Left forelimb (tissue), 1 donor: ENCODE results near the gene USP22.

Source experiments
- DNase-seq: peaks from one replicate; pipeline ENCODE4 v3.0.0-alpha.2; 2018; ENCODE audit warnings: low spot score

The USP22 gene

DNA sequence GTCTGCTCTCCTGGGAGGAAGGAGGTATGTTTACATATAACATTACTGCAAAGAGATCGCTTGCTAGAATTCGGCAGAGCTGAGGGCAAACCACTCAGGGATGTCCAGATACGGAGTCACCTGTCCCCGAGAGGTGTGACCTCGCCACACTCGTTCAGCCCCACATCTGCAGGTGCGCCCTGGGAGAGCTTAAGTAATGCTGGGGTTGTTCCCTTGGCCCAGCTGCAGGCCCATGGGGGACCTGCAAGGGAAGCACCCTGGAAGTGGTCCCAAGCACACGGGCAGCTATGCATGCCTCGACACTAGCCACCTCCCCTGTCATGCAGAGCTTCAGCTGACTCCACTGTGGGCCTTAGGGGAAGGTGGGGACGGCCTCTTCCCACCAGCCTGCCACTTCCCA lies 22.2 kb downstream of the USP22 start:
- DNase-seq, result no peak

DNA sequence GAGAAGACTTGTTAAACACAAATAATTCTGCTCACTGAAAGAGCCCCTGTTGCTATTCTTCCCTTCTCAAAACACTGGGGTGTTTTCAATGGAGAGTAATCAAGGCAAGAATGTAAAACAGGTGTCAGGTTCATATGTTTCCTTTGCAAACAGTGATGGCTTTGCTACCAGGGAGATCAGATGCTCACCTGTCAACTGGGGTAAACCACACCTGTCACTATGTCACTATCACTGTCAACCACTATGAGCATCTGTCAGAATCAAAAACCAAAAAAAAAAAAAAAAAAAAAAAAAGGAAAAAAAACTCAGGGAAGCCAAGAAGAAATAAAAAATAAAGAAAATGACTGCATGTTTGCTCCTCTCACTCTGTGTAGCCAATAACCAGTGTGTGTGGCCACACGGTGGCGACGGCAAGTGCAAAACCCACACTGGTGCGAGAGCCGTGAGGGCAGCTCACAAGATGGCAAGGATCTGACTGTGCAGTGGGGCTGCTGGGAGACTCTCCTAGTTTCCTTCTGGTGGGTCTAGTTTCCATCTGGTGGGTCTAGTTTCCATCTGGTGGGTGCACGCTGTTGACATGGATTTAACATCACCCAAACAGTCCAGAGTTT lies 22.7 kb downstream of the USP22 start:
- no peak for DNase-seq

DNA sequence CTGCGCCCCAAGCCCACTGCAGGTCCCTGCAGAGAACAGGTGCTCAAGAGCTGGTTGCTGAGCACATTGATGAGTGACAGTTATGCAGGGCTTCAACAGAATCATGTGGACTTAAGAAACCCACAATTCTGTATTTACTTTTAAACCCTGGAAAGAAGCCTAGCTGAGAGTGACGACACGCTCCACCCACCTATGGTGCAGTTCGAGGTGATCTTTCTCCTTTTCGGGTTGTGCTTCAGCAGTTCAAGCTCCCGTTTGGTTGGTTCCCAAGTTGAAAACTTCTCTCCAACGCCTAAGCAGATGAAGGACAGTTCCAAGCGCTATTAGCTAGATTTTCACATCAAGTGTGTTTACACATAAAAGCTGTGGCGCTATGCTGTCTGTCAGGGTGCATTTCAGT lies 23.9 kb downstream of the USP22 start:
- DNase-seq, result no peak

DNA sequence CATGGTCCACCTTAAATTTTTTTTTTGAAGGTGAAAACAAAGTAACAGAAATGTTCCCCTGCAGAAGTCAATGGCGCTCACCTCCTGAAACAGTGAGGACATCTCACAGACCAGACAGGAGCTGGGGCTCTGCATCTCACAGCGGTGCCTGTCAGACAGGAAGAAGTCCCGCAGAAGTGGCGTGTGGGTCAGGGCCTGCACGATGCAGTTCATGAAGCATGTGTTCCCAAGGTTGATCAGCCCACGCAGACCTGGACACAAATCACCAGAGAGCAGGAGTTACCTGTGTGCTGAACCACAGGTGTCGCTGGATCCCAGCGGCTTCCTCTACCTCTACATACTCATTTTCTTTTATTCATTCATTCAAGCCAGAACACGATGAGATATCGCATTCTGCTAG lies 24.9 kb downstream of the USP22 start:
- DNase-seq, result no peak

DNA sequence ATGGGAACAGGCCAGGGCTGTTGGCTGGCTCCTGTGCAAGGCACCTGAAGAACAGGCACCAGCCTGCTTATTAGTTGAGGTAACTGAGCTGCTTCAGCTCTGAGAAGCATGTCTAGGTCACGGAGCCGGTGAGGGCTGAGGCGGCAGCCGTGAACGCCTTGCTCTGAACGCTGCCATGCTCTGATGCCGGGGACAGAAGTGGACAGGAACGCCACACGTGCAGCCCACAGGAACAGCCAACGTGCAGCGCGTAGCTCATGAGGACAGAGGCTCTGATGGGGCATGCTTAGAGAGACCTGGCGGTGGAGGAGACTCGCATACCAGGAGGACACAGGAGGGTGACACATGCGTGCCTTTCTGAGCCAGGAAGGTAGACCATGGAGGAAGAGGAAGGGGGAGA lies 25.6 kb downstream of the USP22 start:
- no peak for DNase-seq

DNA sequence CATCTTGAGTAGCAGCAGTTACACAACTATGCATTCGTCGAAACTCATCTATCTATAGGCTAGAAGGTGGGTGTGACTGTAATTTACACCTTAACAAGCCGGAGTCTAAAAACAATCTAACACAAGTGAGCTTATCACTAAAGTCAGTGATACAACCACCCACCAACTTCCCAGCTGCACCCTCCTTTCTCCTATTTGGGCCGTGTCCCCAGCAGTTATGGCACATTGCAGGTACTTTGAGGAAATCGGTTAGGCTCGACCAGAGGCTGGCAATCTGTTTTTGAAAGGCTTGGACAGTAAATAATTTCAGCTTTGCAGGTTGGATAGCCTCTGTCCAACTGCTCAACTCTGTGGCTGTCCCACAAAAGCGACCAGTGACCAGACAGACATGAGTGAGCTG lies 26.0 kb downstream of the USP22 start:
- DNase-seq, result no peak

DNA sequence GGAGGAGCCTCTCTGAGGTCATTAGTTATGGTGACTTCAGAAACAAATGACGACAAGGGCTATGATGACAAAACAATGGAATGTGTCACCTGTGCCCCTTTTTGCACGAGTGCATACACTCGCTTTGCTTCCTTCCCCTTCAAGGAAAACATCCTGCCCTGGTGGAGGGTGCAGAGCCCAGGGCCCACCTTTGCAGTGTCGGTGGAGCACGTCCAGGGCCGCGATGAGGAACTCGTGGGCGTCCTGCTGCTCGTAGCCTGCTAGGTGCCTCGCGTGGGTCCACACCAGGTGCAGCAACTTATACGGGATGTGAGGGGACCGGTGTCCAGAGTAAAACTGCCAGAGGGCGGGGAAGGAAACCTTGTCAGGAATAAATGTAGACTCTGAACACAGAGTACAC lies 27.2 kb downstream of the USP22 start:
- DNase-seq, result no peak

DNA sequence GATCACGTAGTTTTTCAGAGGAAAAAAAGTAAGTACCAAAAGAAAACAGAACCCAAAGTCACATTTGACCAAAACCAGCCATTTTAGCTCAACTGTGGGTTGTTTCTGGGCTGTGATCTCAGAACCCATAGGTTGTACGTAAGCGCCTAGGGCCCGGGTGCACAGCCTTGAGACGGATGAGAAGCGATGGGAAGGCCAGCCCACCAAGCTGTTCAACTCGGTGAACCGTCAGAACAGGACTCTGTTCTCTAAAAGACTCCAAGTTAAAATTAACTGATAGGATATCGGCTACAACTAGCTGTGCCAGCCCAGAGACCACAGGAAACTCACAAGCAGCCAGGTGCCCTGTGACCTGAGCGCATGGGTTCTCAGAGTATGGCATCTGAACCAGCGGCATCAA lies 28.3 kb downstream of the USP22 start:
- no peak for DNase-seq

DNA sequence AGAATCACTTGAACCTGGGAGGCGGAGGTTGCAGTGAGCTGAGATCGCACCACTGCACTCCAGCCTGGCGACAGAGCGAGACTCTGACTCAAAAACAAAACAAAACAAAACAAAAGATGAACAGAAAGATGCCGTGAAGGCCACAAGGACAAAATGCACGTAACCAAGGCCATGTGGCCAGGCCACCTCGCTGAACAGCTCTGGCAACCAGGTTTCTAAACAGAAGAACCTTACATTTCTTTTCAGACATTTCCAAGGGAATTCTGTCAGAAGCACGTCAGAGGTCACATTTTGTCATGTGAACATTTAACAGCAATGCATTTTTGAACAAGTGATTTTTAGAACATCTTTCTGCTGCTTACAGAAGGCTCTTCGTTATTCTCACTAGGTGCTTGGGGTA lies 28.8 kb downstream of the USP22 start:
- no peak for DNase-seq

DNA sequence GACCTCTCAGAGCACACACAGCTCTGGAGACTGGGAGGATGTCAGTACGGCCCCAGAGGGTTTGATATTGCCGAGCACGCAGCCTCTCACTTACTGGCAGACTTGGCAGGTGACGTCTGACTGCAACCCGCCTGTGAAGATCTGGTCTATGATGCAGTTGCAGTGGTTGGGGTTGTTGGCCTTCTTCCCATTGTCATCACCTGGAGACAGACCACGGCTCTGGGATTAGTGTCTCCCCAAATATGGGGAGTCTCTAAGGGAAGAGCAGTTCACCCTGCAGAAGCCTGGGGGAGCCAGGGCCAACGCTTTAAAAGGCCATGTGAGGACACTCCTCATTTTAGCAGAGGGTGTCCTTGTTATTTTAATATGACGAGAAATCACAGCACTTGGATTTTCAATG lies 30.1 kb downstream of the USP22 start:
- DNase-seq, result no peak

DNA sequence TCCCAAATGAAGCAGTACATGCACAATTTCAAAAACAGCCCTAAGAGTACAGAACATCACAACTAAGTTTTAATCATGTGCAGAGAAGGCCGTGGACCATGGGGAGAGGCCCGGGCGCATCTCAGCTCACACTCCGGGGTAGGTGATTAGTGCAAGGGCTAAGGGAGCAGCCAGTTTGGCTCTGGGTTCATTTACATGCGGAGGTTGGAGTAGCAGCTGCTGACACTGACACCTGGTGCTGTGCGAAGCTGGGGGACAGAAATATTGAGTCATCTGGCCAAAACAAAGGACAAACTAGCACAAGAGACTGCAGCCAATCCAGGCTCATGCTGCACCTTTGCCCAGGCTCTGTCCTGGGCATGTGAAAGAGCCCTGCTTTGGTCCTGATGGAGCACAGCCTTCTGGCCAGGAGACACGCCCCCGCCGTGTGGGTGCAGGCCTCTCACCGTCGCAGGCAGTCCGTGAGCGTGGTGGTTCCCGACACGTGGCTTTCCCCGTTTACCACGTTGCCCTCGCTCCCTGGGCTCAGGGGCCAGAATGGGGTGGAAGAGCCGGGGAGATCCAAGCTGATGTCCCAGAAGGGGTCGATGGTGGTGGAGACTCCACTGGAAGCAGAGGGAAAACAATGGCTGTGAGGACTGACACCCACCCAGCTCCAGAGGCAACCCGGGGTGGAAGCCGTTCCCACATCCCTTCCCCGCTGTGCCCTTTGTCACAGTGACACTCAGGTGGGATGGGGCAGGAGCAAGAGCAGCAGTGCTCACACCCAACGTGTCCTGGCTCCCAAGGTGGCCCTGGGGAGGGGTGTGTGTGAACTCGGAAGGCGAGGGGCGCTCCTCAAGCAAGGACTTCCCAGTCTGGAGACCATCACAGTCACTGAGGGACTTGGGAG lies 31.9 kb downstream of the USP22 start:
- DNase-seq, result no peak

DNA sequence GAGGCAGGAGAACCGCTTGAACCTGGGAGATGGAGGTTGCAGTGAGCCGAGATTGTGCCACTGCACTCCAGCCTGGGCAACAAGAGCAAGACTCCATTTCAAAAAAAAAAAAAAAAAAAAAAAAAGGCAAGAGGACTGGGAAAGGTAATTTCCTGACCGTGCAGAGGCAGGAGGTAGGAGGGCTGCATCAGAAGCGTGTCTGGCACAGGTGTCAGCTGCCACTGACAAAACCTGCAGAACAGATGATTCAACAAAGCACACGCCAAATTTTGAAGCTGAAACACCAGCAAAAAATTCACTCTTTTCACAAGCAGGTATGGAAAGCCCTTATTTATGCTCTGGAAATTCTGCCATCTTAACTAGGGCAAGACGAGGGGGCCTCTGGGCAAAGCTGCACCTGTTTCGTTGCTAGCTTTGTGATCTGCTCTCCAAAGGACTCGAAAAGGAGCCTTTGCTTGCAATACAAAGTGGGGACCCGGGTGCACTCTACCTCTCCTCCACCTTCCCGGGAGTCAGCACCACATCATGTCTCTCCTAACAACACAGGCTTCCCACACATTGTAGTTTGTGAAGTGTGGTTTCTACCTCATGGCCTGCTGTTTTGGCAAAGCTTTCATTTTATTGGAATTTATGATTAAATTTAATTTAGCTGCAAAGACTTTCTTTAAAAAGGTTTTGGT lies 33.7 kb downstream of the USP22 start:
- DNase-seq, result no peak

DNA sequence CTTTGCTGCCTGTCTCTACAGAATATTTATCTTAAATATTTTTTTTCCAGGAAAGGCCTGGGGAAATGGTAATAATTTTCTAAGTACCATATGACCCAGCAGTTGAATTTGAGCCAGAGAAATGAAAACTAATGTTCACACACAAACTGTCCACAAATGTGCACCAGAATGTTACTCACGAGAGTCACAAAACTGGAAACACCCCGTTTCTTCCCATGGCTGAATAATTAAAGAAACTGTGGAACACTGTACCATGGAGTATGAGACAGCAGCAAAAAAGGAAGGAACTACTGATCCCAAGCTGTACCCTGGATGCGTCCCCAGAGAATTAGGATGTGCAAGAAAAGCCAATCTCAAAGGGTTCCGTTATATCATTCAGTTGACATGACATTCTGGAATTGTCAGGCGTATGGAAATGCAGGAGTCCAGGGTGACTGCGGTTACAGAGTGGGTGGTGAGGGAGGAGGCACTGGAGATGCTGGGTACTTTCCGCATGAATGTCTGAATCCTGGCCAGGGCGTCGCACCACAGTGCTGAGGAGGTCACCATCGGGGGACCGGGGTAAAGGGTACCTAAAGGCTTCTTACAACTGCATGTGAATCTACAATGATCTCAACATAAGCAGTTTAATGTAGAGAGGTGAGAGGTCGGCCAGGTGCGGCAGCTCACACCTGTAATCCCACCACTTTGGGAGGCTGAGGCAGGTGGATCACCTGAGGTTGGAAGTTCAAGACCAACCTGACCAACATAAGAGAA lies 34.5 kb downstream of the USP22 start:
- DNase-seq, result no peak

DNA sequence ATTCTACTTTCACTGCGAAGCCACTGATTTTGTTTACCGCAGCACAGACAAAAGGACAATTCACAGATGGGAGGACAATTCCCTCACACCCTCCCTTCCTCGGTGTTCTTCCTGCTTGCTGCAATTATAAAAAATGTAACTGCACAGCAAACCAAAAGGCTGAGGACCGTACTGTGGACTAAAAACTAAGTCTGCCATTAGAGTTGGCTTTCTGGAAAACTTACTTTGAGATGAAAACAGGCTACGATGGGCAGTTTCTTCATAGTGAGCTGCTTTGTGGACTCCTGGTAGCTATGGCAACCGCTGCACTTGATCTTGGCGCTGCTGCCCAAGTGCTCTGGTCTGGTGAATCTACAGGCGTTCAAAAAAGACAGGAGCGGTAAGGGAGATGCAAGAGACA lies 35.2 kb downstream of the USP22 start:
- no peak for DNase-seq

DNA sequence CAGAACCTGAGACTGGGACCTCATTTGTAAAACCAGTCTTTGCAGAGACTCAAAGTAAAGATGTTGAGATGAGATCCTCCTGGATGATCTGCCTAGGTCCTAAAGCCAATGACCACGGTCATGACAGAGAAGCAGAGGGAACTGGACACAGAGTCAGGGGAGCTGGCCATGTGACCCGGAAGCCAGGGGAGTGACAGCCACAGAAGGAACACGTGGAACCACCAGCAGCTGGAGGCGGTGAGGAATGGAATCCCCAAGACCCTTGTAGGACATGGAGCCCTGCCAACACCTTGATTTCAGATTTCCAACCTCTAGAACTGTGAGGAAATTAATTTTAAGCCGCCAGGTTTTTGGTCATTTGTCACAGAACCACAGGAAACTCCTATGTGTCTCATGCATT lies 37.0 kb downstream of the USP22 start:
- DNase-seq, result no peak

DNA sequence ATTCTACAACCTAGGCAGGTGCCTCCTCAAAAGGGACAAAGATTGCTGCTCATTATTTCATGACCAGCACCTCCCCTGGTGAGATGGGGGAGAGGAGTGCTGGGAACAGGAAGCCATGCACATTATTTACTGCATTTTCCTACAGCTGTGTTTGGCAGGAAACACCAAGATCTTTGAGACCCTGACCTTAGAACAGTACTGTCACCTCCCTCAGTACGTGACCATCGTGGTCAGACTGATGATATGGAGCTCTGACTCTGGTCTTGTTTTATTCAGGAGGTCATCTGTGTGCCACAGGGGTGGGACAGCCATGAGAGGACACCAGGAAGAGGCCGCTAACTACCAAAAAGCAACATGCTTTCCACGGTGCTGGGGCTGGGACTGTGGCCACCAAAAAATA lies 37.4 kb downstream of the USP22 start:
- DNase-seq, result no peak

DNA sequence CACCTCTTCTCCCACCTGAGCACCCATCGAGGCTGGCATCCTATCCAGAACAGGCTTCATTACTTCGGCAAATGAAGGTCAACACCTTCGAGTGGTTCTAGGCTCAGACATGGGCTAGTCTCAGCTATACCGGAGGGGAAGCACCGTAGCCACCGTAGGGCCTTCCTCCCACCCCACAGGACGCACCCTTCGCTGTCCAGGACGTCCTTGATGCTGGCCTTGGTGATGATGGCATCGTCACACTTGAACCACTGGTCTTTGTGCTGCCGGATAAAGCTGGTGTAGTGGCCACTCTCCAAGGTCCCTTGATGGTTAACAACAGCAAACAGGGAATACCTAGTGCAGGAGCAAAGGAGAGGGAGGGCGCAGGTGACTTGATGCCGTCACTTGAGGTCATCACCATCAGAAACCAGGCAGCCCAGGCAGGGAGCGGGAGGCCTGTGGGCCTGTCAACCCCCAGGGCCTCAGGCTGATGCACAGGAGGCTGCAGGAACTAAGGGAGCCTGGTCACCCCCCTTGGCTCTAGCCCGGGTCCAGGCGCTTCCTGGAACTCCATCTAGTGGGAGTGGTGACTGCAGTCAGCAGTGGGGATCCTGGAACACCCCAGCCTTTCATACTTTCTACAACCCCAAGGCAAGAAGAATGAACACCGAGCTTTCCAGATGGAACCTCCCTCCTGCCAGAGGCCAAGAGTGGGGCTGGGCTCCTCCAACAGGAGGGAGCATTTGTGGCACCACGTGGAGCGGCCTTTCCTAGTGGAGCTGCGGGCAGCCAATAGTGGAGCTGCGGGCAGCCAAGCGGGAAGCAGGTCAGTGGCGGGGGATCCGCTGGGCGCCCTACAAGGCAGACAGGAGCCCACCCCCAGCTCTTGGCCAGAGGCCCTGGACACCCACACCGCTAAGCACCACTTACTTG lies 38.5 kb downstream of the USP22 start:
- DNase-seq, result no peak

DNA sequence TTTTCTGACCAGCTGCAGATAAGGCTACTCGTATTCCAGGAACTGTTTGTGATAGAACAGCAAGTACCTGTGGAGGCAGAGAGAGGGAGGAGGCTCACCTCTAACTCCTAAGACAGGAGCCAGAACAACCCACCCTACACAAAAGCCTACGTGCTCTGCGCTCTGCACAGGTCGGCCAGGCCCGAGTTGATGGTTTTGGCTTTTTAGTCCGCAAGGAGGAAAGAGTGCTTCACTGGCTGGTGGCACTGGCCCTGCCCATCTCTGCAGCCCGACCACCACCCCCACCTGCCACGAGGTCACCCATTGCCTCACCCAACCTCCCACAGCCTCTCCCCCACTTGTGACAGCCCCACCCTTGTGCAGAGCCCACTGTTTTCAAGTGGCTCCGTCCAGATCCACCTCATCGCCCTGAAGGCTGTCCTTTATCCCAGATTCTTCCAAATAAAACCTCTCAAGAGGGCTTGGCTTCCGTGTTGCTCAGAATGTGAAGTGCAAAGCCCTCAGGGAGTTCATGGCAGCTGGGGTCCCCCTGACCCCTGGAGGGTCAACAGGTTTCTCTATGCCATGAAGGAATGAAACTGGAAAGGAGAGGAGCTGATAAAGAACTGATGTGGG lies 39.7 kb downstream of the USP22 start:
- no peak for DNase-seq

DNA sequence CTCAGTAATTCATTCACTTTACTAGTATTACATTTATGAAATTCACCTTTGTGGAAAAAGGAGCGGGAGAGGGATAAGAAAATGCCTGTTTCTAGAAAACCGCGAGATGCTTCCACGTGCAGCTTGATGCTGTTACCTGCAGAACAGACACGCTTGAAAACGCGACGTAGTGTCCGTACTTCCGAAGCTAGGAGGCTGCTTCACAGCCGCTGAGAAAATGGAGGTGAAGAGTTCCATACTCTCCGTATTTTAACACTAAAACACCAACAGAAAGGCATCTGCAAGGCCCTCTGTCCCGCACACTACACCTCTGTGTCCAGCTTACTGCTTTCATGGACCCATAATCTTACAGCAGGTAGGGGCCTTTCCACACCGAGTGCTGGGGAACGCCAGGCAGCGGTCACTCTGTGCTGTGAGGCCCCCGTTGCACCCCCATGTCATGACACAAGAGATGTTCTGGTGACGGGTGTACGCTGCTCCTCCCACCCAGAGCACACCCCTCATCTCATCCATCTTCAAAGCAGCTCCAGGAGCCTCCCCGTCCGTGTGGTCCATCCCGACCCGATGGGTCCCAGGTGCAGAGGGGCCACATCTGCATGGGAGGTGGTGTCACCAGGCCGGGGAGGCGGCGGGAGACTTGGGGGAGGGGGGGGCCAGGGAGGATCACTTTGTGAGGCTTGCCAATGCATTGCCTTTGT lies 40.4 kb downstream of the USP22 start:
- DNase-seq, result no peak

DNA sequence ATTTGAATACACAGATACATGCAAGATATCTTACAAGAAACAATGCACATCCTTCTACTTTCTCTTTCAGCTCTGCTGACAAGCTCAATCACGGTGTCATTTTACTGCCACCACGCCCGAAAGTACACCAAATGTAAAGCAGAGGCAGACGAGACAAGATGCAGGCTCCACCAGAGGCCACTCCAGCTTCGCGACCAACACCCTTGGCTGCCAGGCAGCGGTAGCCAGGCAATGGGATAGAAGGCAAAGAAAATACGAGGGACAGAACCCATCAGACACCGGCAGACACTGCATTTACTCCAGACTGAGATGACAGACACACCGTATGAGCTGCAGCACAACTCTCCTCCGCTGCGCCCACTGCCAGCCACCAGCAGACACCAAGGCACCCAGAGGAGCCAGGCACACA lies 41.0 kb downstream of the USP22 start:
- DNase-seq, result no peak
